ENCODE data around the gene PLPP1.

Gene PLPP1

GRCh38 chr5:55534436-55535198 lies at the start of gene PLPP1:
PLPP1 (minus strand) TSS chr5:55534964; CDS start chr5:55534629, 335 bp downstream.
- DNase-seq: peak; percentile 23

GRCh38 chr5:55583578-55583977 lies 48.8 kb upstream of the PLPP1 start:
- no peak for DNase-seq

GRCh38 chr5:55582256-55582655 lies 47.5 kb upstream of the PLPP1 start:
- DNase-seq: no peak

GRCh38 chr5:55580042-55580441 lies 45.3 kb upstream of the PLPP1 start:
- no peak for DNase-seq

GRCh38 chr5:55578771-55579170 lies 44.0 kb upstream of the PLPP1 start:
- DNase-seq: no peak

- no peak for DNase-seq
Measured at GRCh38 chr5:55577353-55578060, 42.7 kb upstream of the PLPP1 start.

- no peak for DNase-seq
Measured at GRCh38 chr5:55576661-55577060, 41.9 kb upstream of the PLPP1 start.

- no peak for DNase-seq
Measured at GRCh38 chr5:55575815-55576583, 41.2 kb upstream of the PLPP1 start.

GRCh38 chr5:55572600-55572999 lies 37.8 kb upstream of the PLPP1 start:
- no peak for DNase-seq

GRCh38 chr5:55572020-55572419 lies 37.3 kb upstream of the PLPP1 start:
- DNase-seq: no peak

GRCh38 chr5:55570570-55570969 lies 35.8 kb upstream of the PLPP1 start:
- DNase-seq: no peak

GRCh38 chr5:55570026-55570425 lies 35.3 kb upstream of the PLPP1 start:
- DNase-seq: no peak

- no peak for DNase-seq
Measured at GRCh38 chr5:55569513-55569865, 34.7 kb upstream of the PLPP1 start.

- DNase-seq: no peak
Measured at GRCh38 chr5:55568654-55569512, 34.1 kb upstream of the PLPP1 start.

GRCh38 chr5:55564721-55565120 lies 30.0 kb upstream of the PLPP1 start:
- DNase-seq: no peak

- no peak for DNase-seq
Measured at GRCh38 chr5:55558484-55558883, 23.7 kb upstream of the PLPP1 start.

- no peak for DNase-seq
Measured at GRCh38 chr5:55557123-55557522, 22.4 kb upstream of the PLPP1 start.

GRCh38 chr5:55554585-55555202 lies 19.9 kb upstream of the PLPP1 start:
- DNase-seq: no peak

- no peak for DNase-seq
Measured at GRCh38 chr5:55551904-55552303, 17.1 kb upstream of the PLPP1 start.

GRCh38 chr5:55551358-55551757 lies 16.6 kb upstream of the PLPP1 start:
- no peak for DNase-seq

GRCh38 chr5:55547781-55548180 lies 13.0 kb upstream of the PLPP1 start:
- no peak for DNase-seq

GRCh38 chr5:55546947-55547346 lies 12.2 kb upstream of the PLPP1 start:
- no peak for DNase-seq

Measured in NCI-H1417 treated with DMSO at 0.1 percent for 48 hours (cell line).